Daoy (cell line): Measurements from ENCODE around the gene SYVN1. TPM values are rescaled to one million over a fixed set of nuclear protein-coding genes. Genes with fewer than 3 reads are reported as not detected.
"Not testable (repeated sequence)": the region's sequence is repeated elsewhere in the genome, so short reads cannot be mapped to it uniquely, and the experiment has no call there.

Source experiments
- DNase-seq: peaks from one replicate; pipeline ENCODE4 v3.0.0-alpha.2; 2015; ENCODE audit warnings: low read depth
- total RNA-seq: library from RNA; depleted of rRNA; stranded (reverse); fragments of >200 nt; shearing (Covaris generic); gene quantifications from 2 replicates; pipeline ENCODE4 v1.2.3, GENCODE V29; 2014

SYVN1 gene
- total RNA-seq, 1 experiment from 2014 or later, result 11.5 TPM

DNA sequence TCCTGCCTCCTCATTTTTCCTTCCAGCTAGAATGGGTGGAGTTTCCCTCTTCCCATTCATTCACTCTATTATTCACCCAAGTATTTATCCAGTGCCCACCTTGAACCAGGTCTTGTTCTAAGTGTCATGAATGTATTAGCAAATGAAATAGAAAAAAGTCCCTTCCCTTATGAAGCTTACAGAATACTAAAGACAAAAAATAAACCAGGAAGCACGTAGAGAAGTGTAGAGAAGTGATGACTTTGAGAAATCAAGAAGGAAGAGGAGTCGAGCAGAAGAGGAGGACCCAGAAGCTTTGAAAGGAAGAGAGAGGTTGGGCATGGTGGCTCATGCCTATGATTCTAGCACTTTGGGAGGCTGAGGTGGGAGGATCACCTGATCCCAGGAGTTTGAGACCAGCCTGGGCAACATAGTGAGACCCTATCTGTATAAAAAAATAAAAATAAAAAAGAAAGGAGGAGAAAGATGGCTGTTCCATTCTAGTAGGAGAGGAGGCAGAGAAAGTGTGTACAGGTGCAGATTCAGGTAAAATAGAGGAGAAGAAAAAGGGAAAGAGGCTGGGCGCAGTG, 17.1 kb upstream of the SYVN1 start:
- no peak for DNase-seq

DNA sequence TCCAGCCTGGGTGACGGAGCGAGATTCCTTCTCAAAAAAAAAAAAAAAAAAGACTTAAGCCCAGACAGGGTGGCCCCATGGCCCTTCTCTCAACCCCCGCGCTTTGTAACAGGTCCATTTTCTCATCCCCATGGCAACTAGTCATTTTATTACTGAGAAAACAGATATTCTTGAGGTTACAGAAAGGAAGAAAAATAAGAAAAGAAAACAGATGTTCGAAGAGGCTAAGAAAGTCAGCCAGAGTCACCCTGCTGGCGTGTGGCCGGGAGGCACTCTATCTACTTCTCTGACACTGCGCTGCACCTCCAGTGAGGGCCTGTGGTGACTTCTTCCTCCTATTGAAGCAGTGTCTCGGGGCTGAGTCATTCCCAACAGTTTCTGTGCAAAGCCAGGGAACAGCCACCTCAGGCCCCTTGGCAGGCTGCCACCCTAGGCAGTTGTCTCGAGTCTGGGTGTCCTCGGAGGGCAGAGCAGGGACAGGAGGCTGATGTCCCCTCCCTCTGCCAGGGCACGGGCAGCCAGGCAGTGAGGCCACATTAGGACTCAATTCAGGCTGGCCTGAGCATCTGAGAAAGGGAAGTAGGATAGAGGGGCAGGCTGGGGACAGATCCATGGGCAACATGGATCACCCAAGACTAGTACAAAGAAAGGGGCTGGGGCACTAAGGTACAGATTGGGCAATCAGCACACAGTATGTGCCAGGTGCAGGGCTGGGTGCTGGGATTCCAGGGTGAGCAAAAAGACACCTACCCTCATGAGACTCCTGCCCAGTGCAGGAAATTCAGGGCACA, 16.4 kb upstream of the SYVN1 start:
- DNase-seq, result peak; percentile 92

DNA sequence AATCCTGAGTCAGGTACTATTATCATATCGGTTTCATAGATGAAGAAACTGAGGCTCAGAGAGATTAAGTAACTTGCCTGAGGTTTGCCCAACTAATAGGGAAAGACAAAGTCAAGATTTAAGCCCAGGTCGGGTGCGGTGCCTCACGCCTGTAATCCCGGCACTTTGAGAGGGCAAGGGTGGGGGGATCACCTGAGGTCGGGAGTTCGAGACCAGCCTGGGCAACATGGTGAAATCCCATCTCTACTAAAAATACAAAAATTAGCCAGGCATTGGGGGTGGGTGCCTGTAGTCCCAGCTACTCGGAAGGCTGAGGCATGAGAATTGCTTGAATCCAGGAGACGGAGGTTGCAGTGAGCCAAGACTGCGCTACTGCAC, 15.8 kb upstream of the SYVN1 start:
- not testable (repeated sequence) for DNase-seq

DNA sequence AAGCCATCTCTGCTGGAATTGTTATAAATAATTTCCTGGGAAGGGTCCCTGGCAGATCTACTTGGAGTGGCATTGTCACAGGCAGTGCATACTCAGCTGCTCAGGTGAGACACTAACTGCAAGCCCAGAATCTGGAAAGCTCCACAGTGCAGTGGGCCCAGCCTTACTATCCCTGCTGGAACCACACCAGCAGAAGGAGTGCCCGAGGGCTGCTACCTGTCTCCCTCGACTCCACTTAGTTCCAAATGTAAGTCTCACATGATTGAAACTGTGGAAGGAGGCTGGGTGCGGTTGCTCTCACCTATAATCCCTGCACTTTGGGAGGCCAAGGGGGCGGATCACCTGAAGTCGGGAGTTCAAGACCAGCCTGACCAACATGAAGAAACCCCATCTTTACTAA, 14.3 kb upstream of the SYVN1 start:
- DNase-seq, result no peak

DNA sequence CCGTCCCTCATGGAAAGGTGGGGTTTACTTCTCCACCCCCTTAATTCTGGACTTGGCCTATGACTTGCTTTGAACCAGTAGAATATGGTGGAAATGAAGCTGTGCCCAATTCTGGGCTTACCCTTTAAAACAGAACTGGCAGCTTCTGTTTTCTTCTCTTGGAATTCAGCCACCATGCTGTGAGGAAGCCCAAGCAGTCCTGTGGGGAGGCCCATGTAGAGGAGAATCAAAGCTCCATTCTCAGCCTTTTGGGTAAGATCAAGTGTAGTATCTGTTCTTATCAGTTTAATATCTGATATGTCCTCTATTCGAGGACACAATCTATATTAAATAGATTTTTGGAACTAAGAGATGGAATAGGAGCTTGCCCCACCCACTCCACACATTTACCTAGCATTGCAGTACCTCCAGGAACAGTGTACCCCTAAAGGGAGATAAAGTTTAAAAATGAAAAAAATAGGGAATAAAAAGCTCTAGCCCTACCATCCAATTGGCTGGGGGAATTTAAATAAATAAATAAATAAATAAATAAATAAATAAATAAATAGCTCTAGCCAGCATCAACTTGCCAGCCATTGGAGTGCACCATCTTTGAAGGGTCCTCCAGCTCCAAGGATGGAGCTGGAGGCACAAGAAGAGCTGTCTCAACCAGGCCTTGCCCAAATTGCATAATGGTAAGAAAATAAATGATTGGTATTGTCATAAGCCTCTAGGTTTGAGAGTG, 13.2 kb upstream of the SYVN1 start:
- no peak for DNase-seq

DNA sequence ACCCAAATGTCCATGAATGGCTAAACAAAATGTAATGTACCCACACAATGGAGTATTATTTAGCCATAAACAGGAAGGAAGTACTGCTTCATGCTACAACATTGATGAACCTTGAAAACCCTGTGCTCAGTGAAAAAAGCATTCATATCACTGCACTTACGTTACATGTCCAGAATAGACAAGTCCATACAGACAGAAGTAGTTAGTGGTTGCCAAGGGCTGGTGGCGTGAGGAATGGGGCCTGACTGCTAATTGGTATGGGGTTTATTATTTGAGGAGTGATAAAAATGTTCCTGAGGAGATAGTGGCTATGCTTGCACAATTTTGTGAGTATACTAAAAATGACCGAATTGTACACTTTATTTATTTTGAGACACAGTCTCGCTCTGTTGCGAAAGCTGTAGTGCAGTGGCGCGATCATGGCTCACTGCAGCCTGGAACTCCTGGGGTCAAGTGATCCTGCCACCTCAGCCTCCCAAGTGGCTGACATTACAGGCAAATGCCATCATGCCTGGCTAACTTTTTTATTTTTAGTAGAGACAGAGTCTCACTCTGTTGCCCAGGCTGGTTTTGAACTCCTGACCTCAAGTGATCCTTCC, 7.7 kb upstream of the SYVN1 start:
- DNase-seq, result no peak

DNA sequence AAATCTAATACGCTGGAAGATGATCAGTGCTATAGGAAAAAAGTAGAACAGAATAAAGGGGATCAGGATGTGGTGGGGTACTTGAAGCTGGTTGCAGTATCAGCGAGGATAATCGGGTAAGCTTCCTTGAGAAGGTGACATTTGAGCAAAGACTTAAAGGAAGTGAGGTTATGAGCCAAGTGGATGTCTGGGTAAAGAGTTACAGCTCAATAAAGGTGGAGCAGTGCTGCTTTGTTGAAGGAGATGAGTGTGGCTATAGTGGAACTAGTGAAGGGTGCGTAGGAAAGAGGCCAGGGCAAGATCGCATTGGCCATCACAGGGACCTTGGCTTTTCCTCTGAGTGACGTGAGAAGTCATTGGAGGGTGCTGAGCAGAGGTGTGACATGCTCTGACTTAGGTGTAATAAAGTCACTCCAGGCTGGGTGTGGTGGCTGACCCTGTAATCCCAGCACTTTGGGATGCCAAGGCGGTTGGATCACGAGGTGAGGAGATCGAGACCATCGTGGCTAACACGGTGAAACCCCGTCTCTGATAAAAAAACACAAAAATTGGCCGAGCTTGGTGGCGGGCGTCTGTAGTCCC, 2.3 kb upstream of the SYVN1 start:
- DNase-seq, result no peak

DNA sequence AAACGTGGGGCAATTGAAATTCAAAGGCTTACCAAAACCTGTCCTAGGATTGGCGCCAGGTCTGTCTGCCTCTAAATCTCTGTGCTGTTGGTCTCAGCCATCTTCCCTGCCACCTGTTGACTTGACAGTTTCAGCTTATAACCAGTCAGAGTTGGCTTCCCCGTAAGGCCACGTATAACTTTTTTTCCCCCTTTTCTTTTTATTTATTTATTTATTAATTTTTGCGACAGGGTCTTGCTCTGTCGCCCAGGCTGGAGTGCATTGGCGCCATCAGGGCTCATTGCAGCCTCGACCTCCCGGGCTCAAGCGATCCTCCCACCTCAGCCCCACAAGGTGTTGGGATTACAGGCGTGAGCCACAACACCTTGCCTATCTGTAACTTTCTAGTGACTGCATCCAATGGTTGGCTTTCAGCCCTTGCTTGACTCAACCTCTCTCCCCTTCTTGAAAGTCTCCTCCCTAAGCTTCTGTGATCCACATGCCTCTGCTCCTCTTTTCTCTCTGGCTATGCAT, 1.4 kb upstream of the SYVN1 start:
- DNase-seq, result no peak

DNA sequence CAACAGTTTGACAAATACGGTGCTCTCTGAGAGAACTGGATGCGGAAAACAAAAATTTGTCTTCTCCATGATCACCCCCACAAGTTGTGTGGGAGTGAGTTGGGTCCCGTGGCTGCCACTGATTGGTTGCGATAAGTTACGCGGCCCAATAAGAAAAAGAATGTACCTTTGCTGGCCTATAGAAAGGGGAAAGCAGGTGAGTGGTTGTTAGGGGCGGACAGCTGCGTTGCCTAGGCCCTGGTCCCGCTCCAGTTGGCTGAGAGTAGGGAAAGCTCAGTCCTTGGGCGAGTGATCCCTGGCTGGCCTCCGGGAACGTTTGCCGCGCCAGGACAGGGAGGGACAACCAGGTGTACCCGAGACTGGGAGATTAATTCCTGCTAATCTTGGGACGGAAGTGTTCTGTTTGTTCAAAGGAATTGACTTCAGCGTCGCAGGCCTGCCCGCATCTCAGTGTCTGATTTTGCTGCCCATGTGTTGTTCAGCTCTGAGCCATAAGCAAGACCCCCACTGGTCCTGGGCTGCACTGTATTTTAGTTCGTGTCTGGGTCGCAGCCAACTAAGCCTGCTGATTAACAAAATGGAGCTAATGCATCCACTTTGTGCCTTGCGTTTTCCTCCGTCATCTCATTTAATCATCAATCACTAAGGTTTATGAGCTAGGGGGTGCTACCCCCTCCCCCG, 773 bp upstream of the SYVN1 start:
- peak; percentile 97 for DNase-seq

DNA sequence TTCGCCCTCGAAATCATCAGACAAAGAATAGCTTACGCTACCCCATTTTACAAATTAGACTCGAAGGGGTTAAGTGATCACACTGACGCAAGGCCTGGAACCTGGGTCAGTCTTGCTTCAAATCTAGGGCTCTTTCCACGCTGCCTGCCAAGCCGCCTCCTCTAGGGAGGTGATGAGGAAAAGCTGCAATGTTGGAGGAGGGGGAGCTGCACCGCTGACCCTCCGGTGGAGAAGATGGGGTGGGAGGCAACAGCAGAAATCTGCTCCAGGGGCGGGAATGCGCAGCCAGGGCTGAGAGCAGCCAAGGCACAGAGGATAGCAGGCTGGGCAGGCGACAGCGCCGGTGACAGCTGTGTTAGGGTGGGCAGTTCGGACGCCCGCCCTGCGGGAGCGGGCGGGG, 595 bp downstream of the SYVN1 start:
- DNase-seq, result no peak

DNA sequence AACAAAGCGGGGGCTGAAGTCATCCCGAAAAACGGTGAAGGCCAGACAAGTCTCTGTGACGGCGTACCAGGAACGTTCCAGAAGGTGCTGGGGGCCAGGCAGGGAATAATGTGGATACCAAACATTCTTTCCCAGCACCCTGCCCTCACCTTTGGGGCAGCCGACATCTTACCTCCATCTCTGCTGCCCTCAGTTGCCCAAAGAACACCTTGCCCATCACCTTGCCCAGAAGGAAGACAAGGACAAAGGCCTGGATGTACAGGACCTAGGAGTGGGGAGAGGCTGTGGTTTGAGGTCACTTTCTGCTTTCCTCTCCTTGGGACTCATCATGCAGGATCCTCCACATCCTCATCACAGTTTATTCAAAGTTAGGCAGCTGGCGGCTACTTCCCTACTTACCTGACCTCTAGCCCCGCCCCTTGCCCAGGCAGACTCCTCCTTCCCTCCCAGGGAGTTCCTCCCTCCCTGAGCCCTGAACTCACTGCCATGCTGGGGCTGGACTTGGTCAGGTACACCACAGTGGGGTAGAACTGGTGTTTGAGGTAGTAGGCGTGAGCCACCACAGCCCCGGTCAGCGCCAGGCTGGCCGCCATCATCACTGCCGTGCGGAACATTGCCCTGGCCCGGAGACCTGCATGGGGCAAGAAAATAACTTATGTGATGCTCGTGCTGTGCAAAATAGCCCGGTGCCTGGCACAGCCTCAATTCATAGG, 1.2 kb downstream of the SYVN1 start:
- no peak for DNase-seq

DNA sequence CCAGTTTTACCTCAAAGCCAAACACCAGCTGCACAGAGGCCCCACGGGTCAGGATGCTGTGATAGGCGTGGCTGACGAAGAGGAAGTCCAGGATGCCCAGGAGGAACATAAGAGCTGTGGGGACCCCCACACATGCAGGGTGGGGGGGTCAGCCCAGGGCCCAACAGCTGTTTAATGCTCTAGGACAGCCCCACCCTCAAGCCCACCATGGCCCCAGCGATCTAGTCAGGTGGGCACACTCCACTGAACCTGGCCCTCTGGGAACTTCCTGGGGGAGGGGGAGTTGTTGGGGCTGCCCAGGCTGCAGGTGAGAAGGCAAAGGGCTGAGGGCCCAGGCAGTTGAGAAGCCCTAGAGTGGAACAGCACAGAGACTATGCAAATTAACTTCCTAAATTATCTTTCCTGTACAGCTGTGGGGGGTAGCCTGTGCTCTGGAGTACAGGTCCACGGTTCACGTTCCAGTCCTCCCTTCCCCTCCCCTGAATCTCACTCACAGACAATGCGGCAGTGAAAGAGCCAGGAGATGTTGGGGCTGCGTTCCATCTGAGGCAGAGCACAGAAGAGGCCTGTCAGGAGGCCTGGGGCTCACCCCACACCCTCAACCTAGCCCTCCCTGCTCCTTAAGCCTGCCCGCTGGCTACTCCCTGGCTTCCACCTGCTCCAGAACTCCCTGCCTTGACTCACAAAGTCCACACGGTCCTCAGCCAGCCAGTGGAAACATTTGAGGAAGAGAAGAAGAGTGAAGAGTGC, 1.9 kb downstream of the SYVN1 start:
- DNase-seq, result no peak

DNA sequence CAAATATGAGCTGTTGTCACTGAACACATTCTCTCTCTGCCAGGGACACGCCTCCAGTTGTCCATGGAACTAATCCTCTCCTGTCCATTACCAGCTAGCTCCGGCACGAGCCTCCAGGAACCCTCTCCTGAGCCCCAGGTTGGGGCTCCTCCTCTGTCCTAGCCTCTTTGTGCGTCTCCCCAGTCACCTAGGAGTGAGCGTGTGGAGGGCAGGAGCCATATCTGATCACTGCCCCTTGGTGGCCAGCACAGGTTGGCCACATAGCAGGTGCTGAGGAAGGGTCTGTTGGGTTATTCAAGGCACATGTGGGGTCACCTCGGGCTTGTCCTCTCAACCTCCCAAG, 2.5 kb downstream of the SYVN1 start:
- no peak for DNase-seq

DNA sequence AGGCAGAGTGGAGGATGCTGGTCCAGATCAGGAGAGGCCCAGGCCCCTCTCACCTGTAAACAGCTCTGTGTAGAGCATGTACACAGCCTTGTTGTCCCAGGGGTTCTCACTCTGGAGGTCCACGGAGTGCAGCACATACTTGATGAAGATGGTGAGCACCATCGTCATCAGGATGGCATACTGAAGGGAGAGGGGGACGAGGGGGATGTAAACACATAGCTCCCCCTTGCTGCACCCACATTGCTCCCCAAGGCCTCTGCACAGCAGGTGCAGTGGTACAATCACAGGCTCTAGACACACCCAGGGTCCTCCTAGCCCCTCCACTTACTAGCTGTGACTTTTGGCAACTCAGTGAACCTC, 2.9 kb downstream of the SYVN1 start:
- DNase-seq, result no peak

DNA sequence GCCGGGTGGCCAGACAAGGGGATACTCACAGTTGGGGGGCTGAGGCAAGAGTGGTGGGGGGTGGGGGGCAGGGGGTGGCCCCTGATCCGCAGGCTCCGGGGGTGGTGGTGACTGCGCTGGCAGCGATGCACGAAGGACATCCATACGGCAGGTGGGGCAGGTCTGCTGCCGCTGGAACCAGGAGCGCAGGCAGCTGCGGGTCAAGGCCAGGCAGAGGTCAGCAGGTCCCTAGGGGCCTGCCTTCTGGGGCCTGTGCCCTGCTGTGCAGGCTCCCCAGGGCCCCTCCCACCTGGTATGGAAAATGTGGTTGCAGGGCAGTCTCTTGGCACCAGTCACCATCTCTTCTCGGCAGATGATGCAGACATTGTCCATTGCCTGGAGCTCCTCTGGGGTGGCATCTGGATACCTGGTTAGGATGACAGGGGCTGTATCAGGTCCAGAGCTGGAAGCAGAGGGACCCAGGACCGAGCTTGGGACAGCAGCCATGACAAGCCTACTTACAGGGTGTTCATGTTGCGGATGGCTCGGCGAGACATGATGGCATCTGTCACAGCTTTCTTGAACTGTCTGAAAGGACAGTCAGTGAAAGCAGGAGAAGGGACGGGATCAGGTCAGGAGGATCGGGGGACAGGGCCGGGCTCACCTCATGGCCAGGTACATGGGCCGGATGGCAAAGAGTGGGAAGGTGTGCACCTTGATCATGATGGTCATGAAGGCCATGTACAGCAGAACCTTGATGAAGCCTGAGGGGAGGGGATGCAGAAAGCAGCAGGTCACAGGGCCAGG, 3.5 kb downstream of the SYVN1 start:
- no peak for DNase-seq

DNA sequence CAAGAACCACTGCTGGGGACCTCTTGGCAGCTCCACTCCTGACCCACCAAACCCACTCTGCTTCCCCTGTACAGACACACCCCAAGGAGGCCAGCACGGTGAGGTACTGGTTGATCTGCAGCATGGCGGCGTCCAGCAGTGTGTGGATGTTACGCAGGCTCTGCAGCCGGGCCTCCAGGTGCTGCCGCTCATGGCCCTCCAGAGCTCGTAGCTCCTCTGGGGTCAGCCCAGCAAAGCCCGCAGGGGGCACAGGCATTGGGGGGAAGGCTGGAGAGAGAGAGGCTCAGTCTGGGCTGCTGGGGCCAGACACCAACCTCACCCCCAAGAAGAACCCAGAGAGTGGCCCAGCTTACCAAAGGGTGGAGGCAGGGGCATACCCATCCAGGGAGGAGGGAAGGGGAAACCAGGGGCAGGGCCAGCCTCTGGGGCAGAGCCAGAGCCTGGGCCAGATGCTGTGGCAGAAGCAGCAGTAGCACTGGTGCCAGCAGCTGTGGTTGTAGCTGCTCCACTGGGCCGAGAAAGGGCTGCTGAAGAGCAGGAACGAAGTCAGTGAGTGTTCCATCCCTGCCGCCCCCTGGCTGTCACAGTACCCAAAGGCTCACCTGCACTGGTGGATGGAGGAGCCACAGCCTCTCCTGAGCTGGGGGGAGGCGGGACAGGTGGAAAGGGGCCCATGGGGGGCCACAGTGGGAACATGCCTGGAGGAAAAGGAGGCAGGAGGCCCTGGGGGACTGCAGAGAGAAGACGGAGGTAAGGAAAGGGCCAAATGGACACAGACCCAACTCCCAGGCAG, 4.5 kb downstream of the SYVN1 start:
- no peak for DNase-seq

DNA sequence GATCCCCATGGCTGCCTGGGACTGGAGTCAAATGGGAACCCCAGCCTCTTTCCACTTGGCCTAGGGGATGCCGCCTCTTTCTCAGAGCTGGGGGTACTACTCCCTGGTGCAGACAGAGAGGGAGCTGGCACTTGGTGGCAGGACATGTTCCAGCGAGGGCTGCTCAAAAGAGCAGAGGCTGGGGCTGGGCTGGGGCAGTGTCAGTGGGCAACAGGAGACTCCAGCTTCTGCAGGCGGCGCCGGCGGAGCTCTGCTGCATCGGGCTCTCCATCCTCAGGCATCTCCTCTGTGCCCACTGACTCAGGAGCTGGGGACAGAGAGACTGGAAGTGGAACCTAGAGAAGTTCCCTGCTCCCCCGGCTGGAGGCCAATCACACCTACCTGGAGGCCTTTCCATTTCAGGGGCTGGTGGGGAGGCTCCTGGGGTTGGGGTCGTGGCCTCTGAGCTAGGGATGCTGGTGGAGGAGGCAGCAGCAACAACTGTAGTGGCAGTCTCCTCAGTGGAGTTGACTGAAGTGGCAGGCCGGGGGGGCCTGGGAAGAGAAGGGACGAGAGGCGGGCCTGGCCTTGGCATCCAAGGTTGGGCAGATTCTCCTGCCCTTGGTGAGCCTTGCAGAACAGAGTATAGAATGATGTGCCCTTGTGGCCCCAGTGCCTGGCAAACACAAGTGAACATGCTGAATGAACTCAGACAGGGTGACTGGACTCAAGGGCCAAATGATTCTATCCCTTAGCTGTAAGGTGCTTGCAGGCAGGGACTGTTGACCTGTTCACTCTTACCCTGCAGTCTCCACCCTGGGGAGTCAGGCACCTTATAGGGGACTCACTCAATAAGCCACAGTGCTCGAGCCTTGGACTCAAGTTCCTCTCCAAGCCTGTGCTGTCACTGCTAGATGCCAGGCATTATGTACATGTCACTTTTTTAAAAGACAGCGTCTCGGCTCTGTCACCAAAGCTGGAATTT, 5.9 kb downstream of the SYVN1 start:
- DNase-seq, result no peak
